HG03354 (cell line): ENCODE measurements around the gene PKP2.
"Not testable (repeated sequence)": the region's sequence is repeated elsewhere in the genome, so short reads cannot be mapped to it uniquely, and the experiment has no call there.

Experiments used
- ATAC-seq: cut with Tn5 transposase; IDR thresholded peaks from one replicate; pipeline ENCODE4 v1.9.1; 2021; ENCODE audit warnings: mild to moderate bottlenecking; ENCODE audit not compliant: unreplicated experiment, poor library complexity, severe bottlenecking

The PKP2 gene

GRCh38 chr12:32897687-32898573 is 1.4 kb upstream of the PKP2 start:
- no peak for ATAC-seq

GRCh38 chr12:32897281-32897610 is 669 bp upstream of the PKP2 start:
- no peak for ATAC-seq

- peak; percentile 8 for ATAC-seq
Observed at GRCh38 chr12:32895688-32896431, 717 bp downstream of the PKP2 start.

GRCh38 chr12:32894566-32894965 is 2.0 kb downstream of the PKP2 start:
- ATAC-seq, result no peak

- ATAC-seq, result no peak
Observed at GRCh38 chr12:32893458-32893857, 3.1 kb downstream of the PKP2 start.

GRCh38 chr12:32893043-32893442 is 3.5 kb downstream of the PKP2 start:
- ATAC-seq, result no peak

GRCh38 chr12:32892369-32892768 is 4.2 kb downstream of the PKP2 start:
- ATAC-seq, result not testable (repeated sequence)

- no peak for ATAC-seq
Observed at GRCh38 chr12:32891956-32892355, 4.6 kb downstream of the PKP2 start.

- ATAC-seq, result no peak
Observed at GRCh38 chr12:32891526-32891925, 5.1 kb downstream of the PKP2 start.

- ATAC-seq, result no peak
Observed at GRCh38 chr12:32889011-32889760, 7.4 kb downstream of the PKP2 start.

- ATAC-seq, result no peak
Observed at GRCh38 chr12:32887058-32887457, 9.5 kb downstream of the PKP2 start.

- no peak for ATAC-seq
Observed at GRCh38 chr12:32885831-32886230, 10.7 kb downstream of the PKP2 start.

GRCh38 chr12:32884962-32885361 is 11.6 kb downstream of the PKP2 start:
- ATAC-seq, result no peak

GRCh38 chr12:32881702-32882101 is 14.9 kb downstream of the PKP2 start:
- ATAC-seq, result no peak

- ATAC-seq, result no peak
Observed at GRCh38 chr12:32881107-32881506, 15.5 kb downstream of the PKP2 start.

- ATAC-seq, result not testable (repeated sequence)
Observed at GRCh38 chr12:32879066-32879465, 17.5 kb downstream of the PKP2 start.

- no peak for ATAC-seq
Observed at GRCh38 chr12:32877601-32878459, 18.7 kb downstream of the PKP2 start.

GRCh38 chr12:32876004-32876403 is 20.6 kb downstream of the PKP2 start:
- no peak for ATAC-seq

- ATAC-seq, result no peak
Observed at GRCh38 chr12:32874975-32875374, 21.6 kb downstream of the PKP2 start.

- ATAC-seq, result no peak
Observed at GRCh38 chr12:32874078-32874477, 22.5 kb downstream of the PKP2 start.
